Smooth muscle cell (in vitro differentiated cells): ENCODE data around the gene RASA3. TPM values are rescaled to one million over a fixed set of nuclear protein-coding genes. Genes with fewer than 3 reads are reported as not detected.

Experiments
- DNase-seq: peaks from one replicate; lab custom pipeline; 2025; ENCODE audit not compliant: unreplicated experiment; lab: John Stamatoyannopoulos, UW
- H2AFZ ChIP-seq: fragments of 200-600 bp; sonication (generic); 2 replicates; pipeline ENCODE4 v1.6.0; 2016; ENCODE audit warnings: antibody characterized with exemption, low read depth, mild to moderate bottlenecking
- H3F3A ChIP-seq: fragments of 200-600 bp; sonication (generic); 2 replicates; pipeline ENCODE4 v1.6.0; 2017; ENCODE audit warnings: antibody characterized with exemption, low read depth
- H3K27ac ChIP-seq: fragments of 200-600 bp; sonication (generic); 2 replicates; pipeline ENCODE4 v1.5.1; 2016; ENCODE audit warnings: low read depth, mild to moderate bottlenecking
- H3K27me3 ChIP-seq: fragments of 200-600 bp; sonication (generic); 2 replicates; pipeline ENCODE4 v1.6.1; 2016; ENCODE audit warnings: low read depth, mild to moderate bottlenecking
- H3K36me3 ChIP-seq: fragments of 200-600 bp; sonication (generic); 2 replicates; pipeline ENCODE4 v1.5.1; 2016; ENCODE audit warnings: low read depth
- H3K4me1 ChIP-seq: fragments of 200-600 bp; sonication (generic); 2 replicates; pipeline ENCODE4 v1.5.1; 2016; ENCODE audit warnings: low read depth
- H3K4me2 ChIP-seq: fragments of 200-600 bp; sonication (generic); 2 replicates; pipeline ENCODE4 v1.6.0; 2016; ENCODE audit warnings: mild to moderate bottlenecking
- H3K4me3 ChIP-seq: fragments of 200-600 bp; sonication (generic); 2 replicates; pipeline ENCODE4 v1.5.1; 2016; ENCODE audit warnings: mild to moderate bottlenecking
- H3K79me2 ChIP-seq: fragments of 200-600 bp; sonication (generic); 2 replicates; pipeline ENCODE4 v1.6.0; 2016; ENCODE audit warnings: low read depth, mild to moderate bottlenecking
- H3K9ac ChIP-seq: fragments of 200-600 bp; sonication (generic); 2 replicates; pipeline ENCODE4 v1.6.0; 2016; ENCODE audit warnings: low read depth
- H3K9me3 ChIP-seq: fragments of 200-600 bp; sonication (generic); replicated peaks from 2 replicates; pipeline ENCODE4 v1.5.1; 2016; ENCODE audit warnings: low read depth
- H4K20me1 ChIP-seq: fragments of 200-600 bp; sonication (generic); 2 replicates; pipeline ENCODE4 v1.6.0; 2016; ENCODE audit warnings: low read depth
- WGBS: methylation state at CpG from one replicate; pipeline ENCODE4 v1.1.7; 2016; ENCODE audit warnings: low lambda C conversion rate; 5-methylcytosine and 5-hydroxymethylcytosine counted together
- polyA plus RNA-seq: library from polyadenylated mRNA; unstranded; fragments of >200 nt; fragmentation: Nextera tagmentation; extraction: Ambion mirVana; gene quantifications from 2 replicates; pipeline ENCODE4 v1.2.1, GENCODE V29; 2016
- total RNA-seq: library from RNA; depleted of rRNA; stranded (reverse); fragments of >200 nt; gene quantifications from 2 replicates; pipeline ENCODE4 v1.2.3, GENCODE V29; 2014
- TF ChIP-seq, protein P1 (sequence below): fragments of 200-600 bp; sonication (generic); IDR thresholded peaks from 2 replicates; pipeline ENCODE4 v1.5.1; 2017; ENCODE audit warnings: borderline replicate concordance, mild to moderate bottlenecking, antibody characterized with exemption; ENCODE audit not compliant: insufficient read depth, poor library complexity, severe bottlenecking

The RASA3 gene
- total and polyA plus RNA-seq, 2 experiments from 2014 or later: 21.3 to 26.8 TPM

DNA sequence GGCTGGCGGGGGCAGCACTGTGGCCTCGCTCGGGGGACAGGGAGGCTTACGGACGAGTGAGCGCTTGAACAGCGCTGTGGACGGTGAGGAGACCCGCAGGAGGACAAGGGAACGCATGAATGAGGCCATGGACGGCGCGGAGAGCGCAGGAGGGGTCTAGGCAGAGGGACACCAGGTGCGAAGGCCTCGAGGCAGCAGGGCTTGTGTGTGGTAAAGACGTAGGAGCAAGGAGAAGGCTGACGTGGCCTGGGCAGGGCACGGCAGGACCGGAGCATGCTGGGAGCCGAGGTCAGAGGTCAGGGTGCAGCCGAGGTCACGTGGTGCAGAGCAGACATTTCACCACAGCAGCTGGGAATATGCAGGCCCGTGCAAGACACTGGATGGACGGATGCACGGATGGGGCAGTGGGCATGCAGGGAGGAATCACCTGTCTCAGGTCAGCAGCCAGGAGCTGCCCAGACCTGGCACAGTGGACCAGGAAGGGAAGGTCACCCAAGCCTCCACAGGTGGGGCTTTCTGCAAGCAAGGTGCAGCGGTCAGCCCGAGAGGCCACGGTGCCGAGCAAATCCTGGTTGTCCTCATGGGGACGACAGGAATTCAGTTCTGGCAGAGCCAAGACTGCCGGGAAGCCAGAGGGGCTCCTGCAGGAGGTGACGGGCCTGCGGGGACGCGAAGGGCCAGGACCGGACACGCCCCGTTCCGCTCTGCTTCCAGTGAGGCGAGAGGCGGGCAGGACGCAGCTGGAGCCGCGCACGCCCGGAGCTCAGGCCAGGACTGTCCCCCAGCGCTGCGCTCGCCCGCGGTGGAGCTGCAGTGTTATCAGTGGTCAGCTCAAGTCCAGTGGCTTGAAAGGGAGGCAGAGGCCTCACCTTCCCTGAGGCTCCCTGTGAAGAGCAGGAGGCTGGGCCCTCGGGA, 72.2 kb downstream of the RASA3 start:
- Histone ChIP-seq H3K79me2 (peaks cover 77% of the 10 kb centered on the region), H3K27ac (no peak overlapping the region), H3F3A (peaks cover 20% of the 10 kb centered on the region), H4K20me1 (peaks cover 54% of the 10 kb centered on the region), H3K9me3 (no peaks in the 10 kb centered on the region), H3K27me3 (no peaks in the 10 kb centered on the region), H3K9ac (no peak overlapping the region), H3K36me3 (no peaks in the 10 kb centered on the region), H3K4me1 (peaks cover 37% of the 10 kb centered on the region), H3K4me3 (no peak overlapping the region), H2AFZ (no peak overlapping the region), H3K4me2 (no peak overlapping the region)
- WGBS: 97% methylated on average over 52 of the region's 53 CpGs
- DNase-seq: no peak
- TF ChIP-seq, protein P1, sequence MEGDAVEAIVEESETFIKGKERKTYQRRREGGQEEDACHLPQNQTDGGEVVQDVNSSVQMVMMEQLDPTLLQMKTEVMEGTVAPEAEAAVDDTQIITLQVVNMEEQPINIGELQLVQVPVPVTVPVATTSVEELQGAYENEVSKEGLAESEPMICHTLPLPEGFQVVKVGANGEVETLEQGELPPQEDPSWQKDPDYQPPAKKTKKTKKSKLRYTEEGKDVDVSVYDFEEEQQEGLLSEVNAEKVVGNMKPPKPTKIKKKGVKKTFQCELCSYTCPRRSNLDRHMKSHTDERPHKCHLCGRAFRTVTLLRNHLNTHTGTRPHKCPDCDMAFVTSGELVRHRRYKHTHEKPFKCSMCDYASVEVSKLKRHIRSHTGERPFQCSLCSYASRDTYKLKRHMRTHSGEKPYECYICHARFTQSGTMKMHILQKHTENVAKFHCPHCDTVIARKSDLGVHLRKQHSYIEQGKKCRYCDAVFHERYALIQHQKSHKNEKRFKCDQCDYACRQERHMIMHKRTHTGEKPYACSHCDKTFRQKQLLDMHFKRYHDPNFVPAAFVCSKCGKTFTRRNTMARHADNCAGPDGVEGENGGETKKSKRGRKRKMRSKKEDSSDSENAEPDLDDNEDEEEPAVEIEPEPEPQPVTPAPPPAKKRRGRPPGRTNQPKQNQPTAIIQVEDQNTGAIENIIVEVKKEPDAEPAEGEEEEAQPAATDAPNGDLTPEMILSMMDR: no peak

DNA sequence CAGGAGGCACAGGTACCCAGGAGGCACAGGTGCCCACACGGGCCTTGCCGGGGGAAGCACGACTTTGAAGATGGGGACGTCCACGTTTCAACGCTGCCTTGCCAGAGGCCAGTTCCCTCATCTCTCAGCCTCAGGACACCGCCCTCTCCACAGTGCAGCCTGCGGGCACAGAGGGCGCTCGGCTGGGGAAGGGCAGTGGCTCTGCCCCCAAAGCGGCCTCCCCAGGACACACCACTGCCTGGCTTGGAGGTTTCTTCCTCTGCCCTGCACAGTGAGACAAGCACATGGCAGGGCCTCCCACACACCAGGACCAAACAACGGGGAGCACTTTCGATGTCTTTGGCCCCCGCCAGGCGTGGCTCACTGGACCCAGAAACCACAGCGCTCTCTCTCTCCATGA, 73.0 kb downstream of the RASA3 start:
- no peak for DNase-seq
- H3K4me3 ChIP-seq: no peak overlapping the region
- peaks cover 62% of the 10 kb centered on the region for H4K20me1 ChIP-seq
- H3K9ac ChIP-seq: no peak overlapping the region
- peaks cover 85% of the 10 kb centered on the region for H3K79me2 ChIP-seq
- H2AFZ ChIP-seq: no peak overlapping the region
- no peak overlapping the region for H3K4me2 ChIP-seq
- no peak overlapping the region for H3K27ac ChIP-seq
- H3F3A ChIP-seq: peaks cover 16% of the 10 kb centered on the region
- TF ChIP-seq, protein P1: no peak
- H3K27me3 ChIP-seq: no peaks in the 10 kb centered on the region
- H3K9me3 ChIP-seq: no peaks in the 10 kb centered on the region
- H3K4me1 ChIP-seq: peaks cover 29% of the 10 kb centered on the region
- no peaks in the 10 kb centered on the region for H3K36me3 ChIP-seq
- 95% methylated on average over 16 of the region's 16 CpGs for WGBS

DNA sequence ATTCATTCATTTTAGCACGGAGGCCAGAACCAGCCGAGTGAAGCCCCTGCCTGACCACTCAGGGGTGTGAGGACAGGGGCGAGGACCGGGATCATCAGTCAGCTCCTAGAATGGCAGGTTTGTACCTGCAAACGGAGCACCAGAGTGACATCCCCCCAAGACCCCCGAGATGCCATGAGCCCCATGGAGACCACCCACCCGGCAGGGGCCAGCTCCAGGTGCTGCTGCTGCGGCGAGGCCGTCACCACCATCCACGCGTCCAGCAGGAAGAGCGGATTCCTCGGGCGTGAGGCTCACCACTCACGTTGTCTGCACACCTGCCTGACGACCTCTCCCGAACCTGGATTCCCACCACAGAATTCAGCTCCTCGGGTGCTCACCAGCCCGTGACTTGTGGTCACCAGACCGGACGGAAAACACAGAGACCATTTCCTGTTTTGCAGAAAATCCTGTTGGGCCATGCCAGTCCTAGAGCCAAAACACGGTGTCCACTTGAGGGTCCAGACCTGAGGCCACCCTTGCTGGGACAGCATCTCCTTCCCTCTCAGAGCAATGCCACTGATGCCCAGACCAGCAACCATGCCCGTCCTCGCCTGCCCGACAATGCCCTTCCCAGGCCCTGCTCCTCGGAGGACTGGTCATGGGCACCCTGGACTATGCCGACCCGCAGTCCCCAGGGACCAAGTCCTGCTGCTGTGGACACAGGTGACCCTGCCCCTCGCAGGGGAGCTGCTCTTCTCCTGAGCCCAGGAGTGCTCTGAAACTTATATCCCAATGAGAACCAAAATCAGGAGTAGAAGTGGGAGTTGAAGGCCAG, 74.2 kb downstream of the RASA3 start:
- H3K4me1 ChIP-seq: peaks cover 23% of the 10 kb centered on the region
- no peaks in the 10 kb centered on the region for H3K36me3 ChIP-seq
- peaks cover 73% of the 10 kb centered on the region for H4K20me1 ChIP-seq
- no peak overlapping the region for H3K4me2 ChIP-seq
- 95% methylated on average over 30 of the region's 30 CpGs for WGBS
- H3F3A ChIP-seq: peaks cover 4% of the 10 kb centered on the region
- H2AFZ ChIP-seq: no peak overlapping the region
- no peak for DNase-seq
- TF ChIP-seq, protein P1: no peak
- H3K4me3 ChIP-seq: no peak overlapping the region
- H3K27me3 ChIP-seq: no peaks in the 10 kb centered on the region
- H3K27ac ChIP-seq: no peak overlapping the region
- H3K9me3 ChIP-seq: no peaks in the 10 kb centered on the region
- peaks cover 95% of the 10 kb centered on the region for H3K79me2 ChIP-seq
- H3K9ac ChIP-seq: no peak overlapping the region
